GM12878 (cell line): ENCODE results near the gene ITGB8. TPM values are rescaled to one million over a fixed set of nuclear protein-coding genes. Genes with fewer than 3 reads are reported as not detected.

Experiments
- BACH1 ChIP-seq: fragments of 450-650 bp; IDR thresholded peaks from 2 replicates; pipeline ENCODE4 v1.6.1; 2017; ENCODE audit warnings: mild to moderate bottlenecking, borderline replicate concordance
- CBX3 ChIP-seq: fragments of 200-600 bp; sonication (generic); IDR thresholded peaks from 2 replicates; pipeline ENCODE4 v1.6.1; 2016; ENCODE audit warnings: low read depth, borderline replicate concordance
- ETV6 ChIP-seq, 2 experiments: fragments of 450-650 bp in 1 of 2; IDR thresholded peaks in 1 of 2; conservative IDR thresholded peaks in 1 of 2; 2 replicates each; pipeline ENCODE4 v1.6.1; 2014; ENCODE audit warnings: antibody characterized with exemption in 1 of 2, borderline replicate concordance in 1 of 2, low read depth in 1 of 2, mild to moderate bottlenecking in 1 of 2, moderate library complexity in 1 of 2
- FOXM1 ChIP-seq: IDR thresholded peaks from 2 replicates; pipeline ENCODE4 v1.6.1; 2012; ENCODE audit warnings: low read depth, mild to moderate bottlenecking, inconsistent platforms, low read length, moderate library complexity
- HDAC6 ChIP-seq: fragments of 200-600 bp; sonication (generic); IDR thresholded peaks from one replicate; pipeline ENCODE4 v1.8.0; 2017; ENCODE audit warnings: antibody characterized with exemption; ENCODE audit not compliant: unreplicated experiment
- IKZF2 ChIP-seq, 2 experiments: fragments of 450-650 bp; IDR thresholded peaks; 2 replicates each; pipeline ENCODE4 v1.6.1; 2017; ENCODE audit warnings: mild to moderate bottlenecking in 2 of 2, moderate library complexity in 2 of 2
- MXI1 ChIP-seq: fragments of 150-350 bp; IDR thresholded peaks from 2 replicates; pipeline ENCODE4 v1.6.1; 2011; ENCODE audit warnings: low read depth, mild to moderate bottlenecking, inconsistent platforms, low read length, improper control_type of control experiment
- NBN ChIP-seq: fragments of 450-650 bp; IDR thresholded peaks from 2 replicates; pipeline ENCODE4 v1.6.1; 2016
- NR2C1 ChIP-seq: fragments of 450-650 bp; IDR thresholded peaks from 2 replicates; pipeline ENCODE4 v1.6.1; 2017; ENCODE audit warnings: antibody characterized with exemption, mild to moderate bottlenecking, moderate library complexity
- POLR2AphosphoS2 ChIP-seq: IDR thresholded peaks from 2 replicates; pipeline ENCODE4 v1.6.1; 2011; ENCODE audit warnings: low read depth, mild to moderate bottlenecking, low read length, improper control_type of control experiment, moderate library complexity
- RCOR1 ChIP-seq: conservative IDR thresholded peaks from 2 replicates; pipeline ENCODE4 v1.6.1; 2012; ENCODE audit warnings: low read depth, low read length, improper control_type of control experiment
- RUNX3 ChIP-seq: IDR thresholded peaks from 2 replicates; pipeline ENCODE4 v1.6.1; 2012; ENCODE audit warnings: low read length, inconsistent platforms
- ZBED1 ChIP-seq: IDR thresholded peaks from 2 replicates; pipeline ENCODE4 v1.6.1; 2016; ENCODE audit warnings: borderline replicate concordance
- ZNF24 ChIP-seq: fragments of 450-650 bp; IDR thresholded peaks from 2 replicates; pipeline ENCODE4 v1.6.1; 2017; ENCODE audit warnings: antibody characterized with exemption, mild to moderate bottlenecking
- polyA plus RNA-seq, 11 experiments: library from polyadenylated mRNA; depleted of rRNA in 4 of 11; unstranded in 6 of 11; stranded (reverse) in 5 of 11; fragments of >200 nt; fragmentation: Nextera tagmentation in 4 of 11; fragmentation: Illumina TruSeq in 1 of 11; extraction: Ambion mirVana in 4 of 11; extraction: Trizol in 1 of 11; gene quantifications; 1 replicate in 1 of 11; 2 replicates in 10 of 11; pipeline versions ENCODE4 v1.2.1 to v1.2.3, GENCODE V29; 2011 to 2016; ENCODE audit warnings: inconsistent platforms in 2 of 11, missing spikeins in 2 of 11, low read depth in 1 of 11
- total RNA-seq, 4 experiments: library from RNA; depleted of rRNA in 3 of 4; stranded (reverse); fragments of >200 nt in 3 of 4; fragmentation: Illumina TruSeq in 1 of 4; extraction: Trizol in 1 of 4; gene quantifications; 2 replicates each; pipeline versions ENCODE4 v1.2.1 to v1.2.3, GENCODE V29; 2013 to 2021
- TF ChIP-seq, protein P1 (sequence below): fragments of 450-650 bp; formaldehyde crosslinking; IDR thresholded peaks from 2 replicates; pipeline ENCODE4 v1.4.0; 2022; ENCODE audit warnings: mild to moderate bottlenecking, moderate library complexity
- TF ChIP-seq, protein P2 (sequence below): IDR thresholded peaks from 2 replicates; pipeline ENCODE4 v1.6.1; 2011; ENCODE audit warnings: low read depth, low read length, improper control_type of control experiment, borderline replicate concordance
- TF ChIP-seq, protein P3 (sequence below): fragments of 450-650 bp; IDR thresholded peaks from 2 replicates; pipeline ENCODE4 v1.6.1; 2014; ENCODE audit warnings: mild to moderate bottlenecking
- TF ChIP-seq, protein P4 (sequence below): fragments of 450-650 bp; IDR thresholded peaks from 2 replicates; pipeline ENCODE4 v1.6.1; 2018; ENCODE audit warnings: mild to moderate bottlenecking, low read depth, moderate library complexity; ENCODE audit not compliant: partially characterized antibody
- TF ChIP-seq, protein P5 (sequence below): fragments of 450-650 bp; IDR thresholded peaks from 2 replicates; pipeline ENCODE4 v1.6.1; 2017; ENCODE audit warnings: mild to moderate bottlenecking, low read depth, inconsistent platforms; ENCODE audit not compliant: poor library complexity, severe bottlenecking

ITGB8 gene
- total and polyA plus RNA-seq, 10 of the 15 experiments (the other 5 are each of a cell fraction or from before 2014, with no cell fraction given) = 0.37 to 26.2 (median 1.5) TPM

DNA sequence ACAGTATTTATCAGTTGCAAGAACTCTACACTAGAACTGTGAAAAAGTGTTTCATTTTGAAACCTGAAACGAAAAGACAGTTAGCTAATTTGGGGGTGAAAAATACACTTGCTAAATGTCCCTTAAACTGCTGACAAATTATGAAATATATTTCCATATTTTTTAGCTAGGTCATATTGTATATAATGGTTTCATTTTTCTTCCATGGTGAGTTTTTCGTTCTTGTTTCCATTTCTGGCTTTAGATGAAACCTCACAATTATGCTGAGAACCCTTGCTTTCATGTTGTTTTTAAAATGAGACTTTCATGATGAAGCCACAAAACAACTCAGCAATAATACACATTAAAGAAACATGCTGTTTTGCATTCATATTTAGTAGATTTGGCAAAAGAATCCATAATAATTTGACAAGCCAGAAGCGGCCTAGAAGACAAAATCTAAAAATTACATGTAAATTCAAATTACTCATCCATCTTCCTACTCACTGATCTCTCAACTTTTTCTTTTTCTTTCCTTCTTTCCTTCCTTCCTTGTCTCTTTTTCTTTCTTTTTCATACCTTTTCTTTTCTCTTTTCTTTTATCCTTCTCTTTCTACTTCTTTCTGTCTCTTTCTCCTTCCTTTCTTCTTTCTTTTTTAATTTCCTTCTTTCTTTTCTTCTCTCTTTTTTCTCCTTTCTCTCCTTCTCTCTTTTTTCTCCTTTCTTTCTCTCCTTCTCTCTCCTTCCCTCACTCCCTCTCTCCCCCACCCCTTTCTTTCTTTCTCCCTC is 46.5 kb upstream of the ITGB8 start (continued):
- TF ChIP-seq, protein P1, sequence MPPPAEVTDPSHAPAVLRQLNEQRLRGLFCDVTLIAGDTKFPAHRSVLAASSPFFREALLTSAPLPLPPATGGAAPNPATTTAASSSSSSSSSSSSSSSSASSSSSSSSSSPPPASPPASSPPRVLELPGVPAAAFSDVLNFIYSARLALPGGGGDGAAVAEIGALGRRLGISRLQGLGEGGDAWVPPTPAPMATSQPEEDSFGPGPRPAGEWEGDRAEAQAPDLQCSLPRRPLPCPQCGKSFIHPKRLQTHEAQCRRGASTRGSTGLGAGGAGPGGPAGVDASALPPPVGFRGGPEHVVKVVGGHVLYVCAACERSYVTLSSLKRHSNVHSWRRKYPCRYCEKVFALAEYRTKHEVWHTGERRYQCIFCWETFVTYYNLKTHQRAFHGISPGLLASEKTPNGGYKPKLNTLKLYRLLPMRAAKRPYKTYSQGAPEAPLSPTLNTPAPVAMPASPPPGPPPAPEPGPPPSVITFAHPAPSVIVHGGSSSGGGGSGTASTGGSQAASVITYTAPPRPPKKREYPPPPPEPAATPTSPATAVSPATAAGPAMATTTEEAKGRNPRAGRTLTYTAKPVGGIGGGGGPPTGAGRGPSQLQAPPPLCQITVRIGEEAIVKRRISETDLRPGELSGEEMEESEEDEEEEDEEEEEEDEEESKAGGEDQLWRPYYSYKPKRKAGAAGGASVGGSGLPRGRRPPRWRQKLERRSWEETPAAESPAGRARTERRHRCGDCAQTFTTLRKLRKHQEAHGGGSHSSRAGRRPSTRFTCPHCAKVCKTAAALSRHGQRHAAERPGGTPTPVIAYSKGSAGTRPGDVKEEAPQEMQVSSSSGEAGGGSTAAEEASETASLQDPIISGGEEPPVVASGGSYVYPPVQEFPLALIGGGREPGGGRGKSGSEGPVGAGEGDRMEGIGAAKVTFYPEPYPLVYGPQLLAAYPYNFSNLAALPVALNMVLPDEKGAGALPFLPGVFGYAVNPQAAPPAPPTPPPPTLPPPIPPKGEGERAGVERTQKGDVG (CRISPR knock-in tag) = no peak
- TF ChIP-seq, protein P2, sequence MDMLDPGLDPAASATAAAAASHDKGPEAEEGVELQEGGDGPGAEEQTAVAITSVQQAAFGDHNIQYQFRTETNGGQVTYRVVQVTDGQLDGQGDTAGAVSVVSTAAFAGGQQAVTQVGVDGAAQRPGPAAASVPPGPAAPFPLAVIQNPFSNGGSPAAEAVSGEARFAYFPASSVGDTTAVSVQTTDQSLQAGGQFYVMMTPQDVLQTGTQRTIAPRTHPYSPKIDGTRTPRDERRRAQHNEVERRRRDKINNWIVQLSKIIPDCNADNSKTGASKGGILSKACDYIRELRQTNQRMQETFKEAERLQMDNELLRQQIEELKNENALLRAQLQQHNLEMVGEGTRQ = no peak
- TF ChIP-seq ZBED1 = 0 out of 2 replicates have a peak, but pooled peaks have one; percentile 60
- TF ChIP-seq NBN = peak; percentile 82; the same call in 1 of the 2 replicates
- TF ChIP-seq, protein P3, sequence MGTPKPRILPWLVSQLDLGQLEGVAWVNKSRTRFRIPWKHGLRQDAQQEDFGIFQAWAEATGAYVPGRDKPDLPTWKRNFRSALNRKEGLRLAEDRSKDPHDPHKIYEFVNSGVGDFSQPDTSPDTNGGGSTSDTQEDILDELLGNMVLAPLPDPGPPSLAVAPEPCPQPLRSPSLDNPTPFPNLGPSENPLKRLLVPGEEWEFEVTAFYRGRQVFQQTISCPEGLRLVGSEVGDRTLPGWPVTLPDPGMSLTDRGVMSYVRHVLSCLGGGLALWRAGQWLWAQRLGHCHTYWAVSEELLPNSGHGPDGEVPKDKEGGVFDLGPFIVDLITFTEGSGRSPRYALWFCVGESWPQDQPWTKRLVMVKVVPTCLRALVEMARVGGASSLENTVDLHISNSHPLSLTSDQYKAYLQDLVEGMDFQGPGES = no peak
- no peak for TF ChIP-seq NR2C1
- no peak for TF ChIP-seq ETV6 (conservative IDR thresholded peaks at IDR 0.05 in 1 of 2, IDR thresholded peaks at IDR 0.05 in 1 of 2; ENCODE audit: borderline replicate concordance in 1 of 2, low read depth in 1 of 2)
- no peak; the same call in 1 of the 2 replicates for TF ChIP-seq MXI1
- TF ChIP-seq ZNF24 = peak; percentile 79
- TF ChIP-seq RUNX3 = peak; percentile 82
- TF ChIP-seq BACH1 = peak; percentile 79; the same call in 1 of the 2 replicates
- TF ChIP-seq, protein P4, sequence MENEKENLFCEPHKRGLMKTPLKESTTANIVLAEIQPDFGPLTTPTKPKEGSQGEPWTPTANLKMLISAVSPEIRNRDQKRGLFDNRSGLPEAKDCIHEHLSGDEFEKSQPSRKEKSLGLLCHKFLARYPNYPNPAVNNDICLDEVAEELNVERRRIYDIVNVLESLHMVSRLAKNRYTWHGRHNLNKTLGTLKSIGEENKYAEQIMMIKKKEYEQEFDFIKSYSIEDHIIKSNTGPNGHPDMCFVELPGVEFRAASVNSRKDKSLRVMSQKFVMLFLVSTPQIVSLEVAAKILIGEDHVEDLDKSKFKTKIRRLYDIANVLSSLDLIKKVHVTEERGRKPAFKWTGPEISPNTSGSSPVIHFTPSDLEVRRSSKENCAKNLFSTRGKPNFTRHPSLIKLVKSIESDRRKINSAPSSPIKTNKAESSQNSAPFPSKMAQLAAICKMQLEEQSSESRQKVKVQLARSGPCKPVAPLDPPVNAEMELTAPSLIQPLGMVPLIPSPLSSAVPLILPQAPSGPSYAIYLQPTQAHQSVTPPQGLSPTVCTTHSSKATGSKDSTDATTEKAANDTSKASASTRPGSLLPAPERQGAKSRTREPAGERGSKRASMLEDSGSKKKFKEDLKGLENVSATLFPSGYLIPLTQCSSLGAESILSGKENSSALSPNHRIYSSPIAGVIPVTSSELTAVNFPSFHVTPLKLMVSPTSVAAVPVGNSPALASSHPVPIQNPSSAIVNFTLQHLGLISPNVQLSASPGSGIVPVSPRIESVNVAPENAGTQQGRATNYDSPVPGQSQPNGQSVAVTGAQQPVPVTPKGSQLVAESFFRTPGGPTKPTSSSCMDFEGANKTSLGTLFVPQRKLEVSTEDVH = no peak
- TF ChIP-seq RCOR1 = 0 out of 2 replicates have a peak, but pooled peaks have one; percentile 23
- no peak for TF ChIP-seq POLR2AphosphoS2
- no peak for TF ChIP-seq HDAC6
- TF ChIP-seq, protein P5, sequence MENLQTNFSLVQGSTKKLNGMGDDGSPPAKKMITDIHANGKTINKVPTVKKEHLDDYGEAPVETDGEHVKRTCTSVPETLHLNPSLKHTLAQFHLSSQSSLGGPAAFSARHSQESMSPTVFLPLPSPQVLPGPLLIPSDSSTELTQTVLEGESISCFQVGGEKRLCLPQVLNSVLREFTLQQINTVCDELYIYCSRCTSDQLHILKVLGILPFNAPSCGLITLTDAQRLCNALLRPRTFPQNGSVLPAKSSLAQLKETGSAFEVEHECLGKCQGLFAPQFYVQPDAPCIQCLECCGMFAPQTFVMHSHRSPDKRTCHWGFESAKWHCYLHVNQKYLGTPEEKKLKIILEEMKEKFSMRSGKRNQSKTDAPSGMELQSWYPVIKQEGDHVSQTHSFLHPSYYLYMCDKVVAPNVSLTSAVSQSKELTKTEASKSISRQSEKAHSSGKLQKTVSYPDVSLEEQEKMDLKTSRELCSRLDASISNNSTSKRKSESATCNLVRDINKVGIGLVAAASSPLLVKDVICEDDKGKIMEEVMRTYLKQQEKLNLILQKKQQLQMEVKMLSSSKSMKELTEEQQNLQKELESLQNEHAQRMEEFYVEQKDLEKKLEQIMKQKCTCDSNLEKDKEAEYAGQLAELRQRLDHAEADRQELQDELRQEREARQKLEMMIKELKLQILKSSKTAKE = peak; percentile 83
- TF ChIP-seq FOXM1 = peak; percentile 87
- TF ChIP-seq CBX3 = no peak
- TF ChIP-seq IKZF2 (IDR thresholded peaks at IDR 0.05) = peak; percentile 80 to 86
